Islet precursor cell (in vitro differentiated cells): ENCODE results near the gene SH2D7.
A peak's percentile ranks its signal among the peaks of the same experiment; 100 is the strongest.

Experiments
- DNase-seq: peaks from one replicate; pipeline ENCODE4 v3.0.0-alpha.2; 2018

Gene SH2D7

DNA sequence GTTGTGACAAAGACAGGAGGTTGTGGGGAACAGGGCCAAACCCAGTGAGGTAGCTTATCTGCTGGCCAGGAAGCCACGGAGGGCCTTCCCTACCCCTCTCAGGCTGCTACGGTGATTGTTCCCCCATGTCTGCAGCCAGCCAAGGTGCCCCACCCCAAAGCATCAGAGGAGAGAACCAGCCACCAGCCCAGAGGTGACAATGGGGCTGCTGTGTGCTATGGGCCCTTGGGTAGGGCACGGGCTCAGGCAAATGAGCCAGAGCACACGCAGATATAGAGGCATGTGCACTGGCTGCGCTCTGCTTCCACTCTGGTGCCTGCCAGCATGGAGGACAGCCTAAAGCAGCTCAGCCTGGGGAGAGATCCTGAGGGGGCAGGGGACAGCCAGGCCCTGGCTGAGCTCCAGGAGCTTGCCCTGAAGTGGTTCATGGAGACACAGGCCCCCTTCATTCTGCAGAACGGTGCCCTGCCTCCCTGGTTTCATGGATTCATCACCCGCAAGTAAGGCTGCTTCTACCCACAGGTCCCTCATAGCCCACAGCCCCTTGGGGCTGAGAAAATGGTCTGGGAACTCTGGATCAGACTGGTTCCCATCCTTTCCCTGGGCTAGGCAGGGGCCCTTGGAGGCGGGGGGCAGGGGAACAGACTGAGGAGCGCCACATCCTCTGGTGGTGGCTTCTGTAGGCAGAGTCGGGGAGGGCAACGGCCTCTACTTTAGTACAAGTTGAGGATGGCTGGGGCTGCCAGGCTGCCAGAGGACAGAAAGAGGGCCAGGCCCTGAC lies at the start of gene SH2D7:
TSS of gene SH2D7 (plus strand) at position 301 of the 781 bp plus-strand sequence. CDS start at position 325, 24 bp downstream.
- DNase-seq, result no peak

DNA sequence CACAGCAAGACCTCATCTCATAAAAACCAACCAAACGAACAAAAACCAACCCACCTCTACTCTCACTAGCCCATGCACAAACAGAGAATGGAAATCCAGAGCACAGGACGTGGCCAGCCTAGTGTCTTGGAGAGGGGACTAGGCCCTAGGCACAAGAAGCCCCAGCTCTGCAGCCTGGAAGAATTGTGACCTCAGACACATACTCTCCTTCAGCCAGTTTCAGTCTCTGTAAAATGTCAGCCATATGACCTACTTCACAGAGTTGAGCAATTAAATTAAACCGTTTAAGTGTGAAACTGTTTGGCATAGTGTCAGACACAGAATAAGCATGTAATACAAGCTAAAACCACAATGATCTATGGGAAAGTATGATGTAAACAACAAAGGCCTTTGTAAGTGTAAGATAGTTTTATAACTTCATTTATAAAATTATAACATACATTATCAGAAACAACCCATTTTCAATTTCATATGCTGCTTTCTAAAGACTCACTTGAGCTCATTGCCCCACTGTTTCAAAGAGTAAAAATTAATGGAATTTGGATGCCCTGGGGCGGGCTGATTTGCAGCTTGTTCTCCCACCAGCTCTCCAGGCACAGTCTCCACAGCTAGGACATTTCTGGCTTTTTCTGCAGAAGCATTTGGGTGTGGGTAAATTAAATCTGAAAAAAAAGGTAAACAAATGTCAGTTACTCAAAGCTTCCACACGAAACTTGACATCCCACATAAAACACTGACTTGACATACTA lies 47.8 kb upstream of the SH2D7 start:
- DNase-seq, result no peak

DNA sequence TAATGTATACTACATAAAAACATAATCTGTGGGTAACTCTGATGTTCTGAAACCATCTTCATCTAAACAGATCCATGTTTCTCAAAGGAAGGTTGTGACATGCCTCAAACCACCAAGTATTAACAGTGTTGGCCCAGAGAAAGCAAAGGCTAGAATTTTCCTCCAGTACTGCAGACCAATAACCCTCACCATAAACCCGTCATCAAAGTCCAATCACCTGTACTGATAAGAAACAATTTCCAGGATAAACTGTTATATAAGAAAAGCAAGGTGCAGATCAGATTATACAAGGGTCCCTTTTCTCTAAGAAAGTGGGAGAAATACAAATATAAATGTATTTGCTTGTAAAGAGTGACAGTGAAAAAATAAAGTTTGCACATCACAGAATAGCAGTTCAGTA lies 47.2 kb upstream of the SH2D7 start:
- DNase-seq, result no peak

DNA sequence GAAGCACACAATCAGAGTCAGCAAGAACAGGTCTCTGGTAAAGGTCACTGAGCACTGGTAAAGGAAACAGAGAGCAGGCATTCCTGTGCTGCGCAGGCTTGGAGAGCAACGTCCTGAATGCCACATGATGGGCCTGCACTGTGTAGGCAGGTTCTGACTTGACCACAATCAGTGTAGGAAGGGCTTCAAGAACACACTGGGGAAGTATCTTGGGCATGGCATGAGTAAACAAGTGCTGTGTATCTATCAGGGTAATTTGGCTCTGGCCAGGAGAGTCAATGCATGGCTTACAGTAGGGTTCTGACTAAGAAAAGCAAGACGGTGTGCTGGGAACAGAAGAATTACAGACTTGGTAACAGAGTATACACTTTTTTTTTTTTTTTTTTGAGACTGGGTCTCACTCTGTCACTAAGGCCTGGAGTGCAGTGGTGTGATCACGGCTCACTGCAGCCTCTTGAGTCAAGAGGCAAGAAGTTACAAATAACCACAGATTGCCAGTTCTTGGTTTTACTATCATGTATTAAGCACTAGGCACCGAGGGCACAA lies 45.5 kb upstream of the SH2D7 start:
- no peak for DNase-seq

DNA sequence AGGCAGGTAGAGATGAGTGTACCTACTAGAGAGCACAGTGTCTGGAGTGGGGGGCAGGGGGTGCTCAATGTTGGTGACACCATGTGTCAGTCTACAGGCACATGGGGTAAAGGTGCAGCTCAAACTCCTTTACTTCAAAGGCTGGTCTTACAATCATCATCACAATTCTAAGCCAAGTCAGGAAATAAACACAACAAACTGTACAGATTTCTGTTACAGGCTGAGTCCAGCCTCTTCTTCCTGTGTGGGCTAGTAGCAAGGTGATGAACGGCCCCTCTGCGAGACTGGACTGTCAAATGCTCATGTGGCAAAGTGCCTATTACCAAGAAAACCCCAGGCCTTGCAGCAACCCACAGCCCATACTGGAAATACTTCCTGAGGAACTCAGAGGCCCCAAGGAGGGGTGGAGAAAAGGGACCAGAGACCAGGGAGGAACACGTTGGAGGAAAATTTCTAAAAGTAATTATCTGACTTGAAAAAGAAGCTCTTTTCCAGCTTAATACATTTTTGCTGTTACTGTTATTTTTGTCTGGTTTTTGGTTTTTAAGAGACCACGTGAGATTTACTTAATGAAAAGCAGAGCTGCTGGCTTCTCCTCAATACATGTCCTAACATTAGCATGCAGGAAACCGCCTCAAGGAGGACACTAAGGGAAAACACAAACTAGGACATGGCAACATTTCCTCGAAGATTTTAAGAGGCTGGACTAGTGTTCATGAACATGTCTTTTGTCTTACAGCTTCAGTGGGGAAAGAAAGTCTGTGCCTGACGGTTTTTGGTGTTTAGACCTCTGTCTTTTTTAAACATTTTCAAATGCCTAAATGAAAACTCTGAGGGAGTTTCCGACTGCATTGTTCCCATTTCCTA lies 44.4 kb upstream of the SH2D7 start:
- no peak for DNase-seq

DNA sequence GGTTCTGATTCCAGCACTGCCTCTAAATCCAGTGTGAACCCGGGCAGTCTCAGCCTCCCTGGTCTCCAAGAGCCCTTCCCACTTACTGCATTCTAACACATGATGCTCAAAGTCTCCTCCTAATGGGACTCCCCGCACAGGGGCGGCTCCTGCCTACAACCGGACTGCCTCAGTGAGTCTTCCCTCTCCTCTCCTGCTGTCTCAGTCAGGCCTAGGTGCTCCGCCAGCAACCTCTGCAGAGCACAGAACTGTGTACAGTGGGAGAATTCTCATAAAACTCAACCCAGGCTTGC lies 43.8 kb upstream of the SH2D7 start:
- no peak for DNase-seq

DNA sequence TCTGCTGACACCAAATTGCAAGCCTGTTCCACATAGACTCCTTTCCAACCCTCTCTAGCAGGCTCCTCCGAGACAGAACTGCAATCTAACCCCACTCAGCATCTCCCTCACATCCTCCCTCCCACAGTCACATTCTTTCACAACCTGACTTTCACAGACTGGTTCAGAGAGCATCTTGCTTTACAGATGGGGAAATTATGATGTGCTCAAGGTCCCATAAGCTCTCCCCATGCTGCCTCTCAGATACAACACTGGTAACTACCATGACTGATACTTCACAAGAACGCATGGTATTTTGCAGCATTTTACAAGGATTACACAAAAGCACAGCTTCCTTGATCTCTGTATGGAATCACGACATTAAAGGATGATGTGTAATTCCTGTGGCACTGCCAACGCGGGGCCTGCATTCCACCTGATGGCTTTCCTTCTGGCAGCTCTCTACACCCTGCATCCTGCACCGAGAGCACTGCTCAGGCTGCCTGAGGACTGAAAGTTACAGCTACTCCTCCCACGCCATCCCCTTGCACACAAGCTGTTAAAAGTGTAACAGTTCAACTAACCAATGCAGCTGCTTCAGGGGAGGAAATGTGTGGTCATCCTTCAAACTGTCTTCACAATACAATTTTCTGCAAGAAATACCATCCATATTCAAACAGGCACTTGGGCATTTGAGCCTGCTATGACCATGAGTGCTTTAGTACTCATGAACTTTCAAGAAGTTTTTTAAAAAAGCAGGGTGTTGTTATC lies 42.5 kb upstream of the SH2D7 start:
- DNase-seq, result peak; percentile 56

DNA sequence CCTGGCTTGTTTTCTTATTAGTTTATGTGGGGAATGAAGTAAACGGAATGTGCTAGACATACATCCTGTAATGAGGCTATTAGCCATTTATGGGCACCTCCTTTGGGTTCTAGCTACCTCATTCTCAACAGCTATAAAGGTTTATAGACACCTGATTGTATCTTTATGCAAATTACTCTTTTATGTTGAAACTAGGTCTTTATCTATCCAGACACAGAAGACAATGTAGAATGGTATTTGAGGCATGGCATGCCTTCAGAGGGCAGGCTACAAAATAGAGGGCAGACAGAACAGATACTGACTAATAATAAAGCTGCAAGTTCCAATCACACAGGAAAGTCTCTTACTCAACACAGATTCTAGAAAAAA lies 41.9 kb upstream of the SH2D7 start:
- DNase-seq, result no peak

DNA sequence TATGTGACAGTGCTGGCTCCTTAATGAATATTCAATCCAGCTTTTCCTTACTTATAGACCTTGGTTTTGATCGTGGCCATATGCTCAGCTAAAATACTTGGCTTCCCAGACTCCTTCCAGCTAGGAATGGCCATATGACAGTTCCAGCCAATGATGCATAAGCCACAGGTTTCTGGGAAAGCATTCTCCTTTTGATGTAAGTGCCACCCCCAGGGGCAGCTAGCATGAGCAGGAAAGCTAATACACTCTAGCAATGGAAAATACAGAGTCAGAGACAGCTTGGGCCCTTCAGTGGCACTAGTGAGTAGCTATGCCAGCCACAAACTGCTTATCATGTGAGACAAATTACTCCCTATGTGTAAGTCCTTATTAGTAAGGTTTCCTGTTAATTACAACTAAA lies 41.5 kb upstream of the SH2D7 start:
- DNase-seq, result no peak

DNA sequence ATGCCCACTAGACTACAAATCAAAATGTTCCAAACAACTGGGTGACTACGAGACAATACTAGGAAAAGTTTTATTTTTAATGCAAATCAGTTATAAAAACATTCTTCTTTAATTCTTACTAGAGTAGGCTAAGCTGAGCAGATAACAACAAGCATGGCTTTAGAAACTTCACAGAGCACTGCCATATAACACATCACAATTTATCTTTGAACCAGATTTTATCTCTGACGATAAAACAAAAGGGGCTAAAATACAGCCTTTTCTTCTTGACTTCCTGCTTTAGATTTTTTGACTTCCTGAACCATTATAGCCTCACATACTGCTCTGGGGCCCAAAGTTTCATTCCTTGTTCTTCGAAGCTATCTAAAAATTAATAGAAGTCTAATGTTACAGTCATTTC lies 40.8 kb upstream of the SH2D7 start:
- DNase-seq, result no peak

DNA sequence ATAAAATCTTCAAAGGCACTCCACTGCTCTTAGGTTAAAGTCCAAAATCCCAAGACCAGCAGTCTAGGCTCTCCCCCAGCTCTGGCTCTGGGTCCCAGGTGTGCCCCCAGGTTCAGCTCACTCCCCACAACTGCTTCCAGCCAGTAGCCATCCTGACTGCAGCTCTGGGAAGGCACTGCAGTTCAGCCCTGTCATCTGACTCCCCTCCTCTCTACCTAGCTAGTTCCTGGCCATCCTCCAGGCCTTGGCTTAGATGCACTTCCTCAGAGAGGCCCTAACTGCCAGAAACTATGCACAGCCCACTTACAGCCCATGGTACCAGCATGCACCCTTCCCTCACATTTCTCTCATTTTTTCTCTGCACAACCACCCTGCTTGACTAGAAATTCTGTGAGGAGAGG lies 40.4 kb upstream of the SH2D7 start:
- DNase-seq, result peak; percentile 68

DNA sequence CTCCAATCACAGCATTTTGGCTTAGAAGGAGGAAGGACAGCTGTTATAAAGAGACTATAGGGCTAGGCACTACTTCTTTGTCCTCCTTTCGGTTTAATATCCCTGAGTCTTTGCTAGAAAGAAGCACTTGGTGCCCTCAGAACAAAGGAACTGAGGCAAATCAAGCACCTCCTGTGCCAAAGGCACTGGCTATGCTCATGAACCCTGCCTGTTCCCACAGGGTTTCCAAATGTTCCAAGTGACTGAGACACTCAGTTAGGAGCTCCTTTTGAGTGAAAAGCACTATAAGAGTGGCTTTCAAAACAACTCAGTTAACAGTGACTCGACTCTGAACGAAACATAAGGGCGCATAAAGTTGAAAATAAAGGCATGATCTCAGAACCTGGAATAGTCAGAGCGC lies 39.8 kb upstream of the SH2D7 start:
- DNase-seq, result no peak

DNA sequence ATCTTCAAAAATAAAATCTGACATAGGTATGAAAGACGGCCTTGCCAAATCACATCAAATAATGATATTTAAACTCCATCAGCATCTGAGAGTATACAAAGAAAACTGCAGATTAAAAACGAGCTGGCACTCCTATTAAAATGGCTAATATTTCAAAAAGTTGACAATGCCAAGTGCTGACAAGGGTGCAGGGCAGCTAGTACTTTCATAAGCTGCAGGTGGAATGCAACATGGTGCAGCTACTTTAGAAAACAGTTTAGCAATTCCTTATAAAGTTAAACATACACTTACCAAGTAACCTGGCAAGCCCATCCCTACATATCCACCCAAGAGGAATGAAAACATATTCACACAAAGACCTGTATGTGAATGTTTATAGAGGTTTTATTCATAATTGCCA lies 37.8 kb upstream of the SH2D7 start:
- DNase-seq, result no peak

DNA sequence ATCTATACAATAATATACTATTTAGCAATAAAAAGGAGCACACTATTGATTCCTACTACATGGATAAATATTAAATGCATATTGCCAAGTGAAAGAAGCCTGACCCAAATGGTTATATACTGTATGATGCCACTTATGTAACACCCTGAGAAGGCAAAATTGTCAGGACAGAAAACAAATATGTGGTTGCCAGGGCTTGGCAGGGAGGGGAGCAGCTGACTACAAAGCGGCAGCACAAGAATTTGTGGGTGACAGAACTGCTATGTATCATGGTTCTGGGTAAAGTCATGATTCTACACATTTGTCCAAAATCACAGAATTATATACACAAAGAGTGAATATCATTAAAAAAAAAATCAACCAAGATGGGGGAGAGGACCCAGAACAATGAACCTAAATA lies 37.4 kb upstream of the SH2D7 start:
- no peak for DNase-seq

DNA sequence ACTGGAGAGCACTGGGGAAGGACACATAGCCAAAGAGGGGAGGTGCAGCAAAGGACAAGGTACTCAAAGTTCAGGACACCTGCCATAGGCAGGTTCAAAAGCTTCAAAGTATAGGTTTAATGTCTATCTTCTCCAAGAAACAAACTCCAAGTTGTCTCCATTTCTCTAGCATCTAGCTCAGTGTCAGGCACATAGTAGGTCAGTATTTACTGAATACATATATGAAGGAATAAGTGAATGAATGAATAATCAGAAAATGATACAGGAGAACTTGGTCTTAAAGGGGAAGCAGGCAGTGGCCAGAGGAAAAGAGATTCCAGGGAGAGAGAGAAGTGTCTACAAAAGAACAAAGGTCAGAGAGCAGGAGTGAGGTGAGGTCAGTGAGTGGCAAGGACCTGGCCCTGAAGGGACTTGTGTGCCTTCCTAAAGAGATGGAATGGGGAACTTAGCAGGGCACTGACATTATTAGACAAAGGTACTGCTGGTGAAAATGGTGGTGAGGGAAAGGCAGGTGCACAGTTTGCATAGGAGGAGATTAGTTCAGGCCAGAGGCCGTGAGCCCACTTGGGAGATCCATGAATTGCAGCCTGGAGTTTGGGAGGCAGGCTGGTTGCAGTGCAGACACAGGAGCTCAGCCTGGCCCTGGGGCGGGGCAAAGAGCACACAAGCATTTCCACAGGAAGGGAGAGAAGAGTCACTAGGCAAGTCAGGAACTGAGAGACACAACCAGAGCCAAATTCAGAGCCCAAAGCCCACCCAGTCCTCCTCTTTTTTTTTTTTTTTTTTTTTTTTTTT lies 36.2 kb upstream of the SH2D7 start:
- DNase-seq, result peak; percentile 69

DNA sequence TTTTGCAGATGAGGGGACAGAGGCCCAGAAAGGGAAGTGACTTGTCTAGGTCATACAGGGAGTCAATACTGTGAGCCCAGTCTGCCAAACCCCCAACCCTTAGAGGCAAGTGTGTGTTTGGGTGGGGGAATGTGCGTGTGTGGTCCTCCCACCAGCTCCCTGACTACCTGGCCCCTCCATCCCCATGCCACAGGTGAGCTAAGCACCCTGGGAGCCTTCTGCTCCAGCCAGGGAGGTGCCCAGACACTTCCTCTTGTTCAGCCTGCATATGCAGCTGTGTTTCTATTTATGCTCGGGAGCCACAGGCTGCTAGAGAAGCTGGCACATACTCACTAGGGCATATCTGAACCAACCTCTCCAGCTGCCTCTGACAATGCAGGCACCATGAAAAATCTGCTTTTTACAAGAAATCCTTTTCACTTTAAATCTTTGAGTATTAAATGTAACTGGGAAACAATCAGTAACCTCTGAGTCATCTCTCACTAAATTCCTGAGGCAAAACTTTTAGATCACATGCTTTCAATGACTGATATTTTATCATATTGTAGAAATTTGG lies 35.6 kb upstream of the SH2D7 start:
- DNase-seq, result no peak

DNA sequence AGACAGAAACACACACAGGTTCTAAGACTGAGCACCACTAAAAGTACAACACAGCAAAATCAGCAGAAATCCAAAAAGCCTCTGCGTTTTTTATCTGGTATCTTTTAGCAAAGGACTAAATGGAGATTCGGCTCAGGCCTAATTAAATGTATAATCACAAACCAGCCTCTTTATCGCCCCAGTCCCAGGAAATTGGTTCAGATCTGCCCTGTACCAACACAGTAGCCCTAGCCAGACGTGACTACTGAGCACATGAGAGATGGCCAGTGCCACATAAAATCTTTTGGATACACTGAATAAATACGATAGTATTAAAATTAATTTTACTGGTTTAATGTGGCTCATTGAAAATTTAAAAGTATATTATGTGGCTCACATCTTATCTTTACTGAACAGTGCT lies 34.6 kb upstream of the SH2D7 start:
- DNase-seq, result no peak

DNA sequence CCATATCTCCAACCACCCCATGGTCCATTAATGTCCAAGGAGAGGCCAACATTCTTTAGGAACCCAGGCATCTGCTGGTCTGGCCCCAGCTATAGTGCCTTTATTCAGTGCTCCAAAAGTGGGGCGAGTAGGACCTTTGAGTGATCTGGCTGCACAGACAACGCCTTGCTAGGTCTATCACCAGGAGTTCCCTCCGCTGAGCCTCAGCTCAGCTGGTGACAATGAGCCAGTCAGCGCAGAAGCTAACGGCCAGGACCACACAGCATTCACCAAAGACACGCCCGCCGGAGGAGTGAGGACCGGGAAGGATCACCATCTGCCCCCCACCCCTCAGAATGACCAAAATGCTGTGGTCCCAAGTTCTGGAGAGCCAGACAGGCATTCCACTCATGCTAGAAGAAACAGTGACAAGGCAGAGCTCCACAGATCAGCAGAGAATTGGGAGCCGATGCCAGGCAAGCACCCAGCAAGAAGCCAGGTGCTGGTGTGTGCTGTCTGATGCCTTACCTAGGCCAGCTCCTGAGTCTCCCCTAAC lies 33.9 kb upstream of the SH2D7 start:
- no peak for DNase-seq

DNA sequence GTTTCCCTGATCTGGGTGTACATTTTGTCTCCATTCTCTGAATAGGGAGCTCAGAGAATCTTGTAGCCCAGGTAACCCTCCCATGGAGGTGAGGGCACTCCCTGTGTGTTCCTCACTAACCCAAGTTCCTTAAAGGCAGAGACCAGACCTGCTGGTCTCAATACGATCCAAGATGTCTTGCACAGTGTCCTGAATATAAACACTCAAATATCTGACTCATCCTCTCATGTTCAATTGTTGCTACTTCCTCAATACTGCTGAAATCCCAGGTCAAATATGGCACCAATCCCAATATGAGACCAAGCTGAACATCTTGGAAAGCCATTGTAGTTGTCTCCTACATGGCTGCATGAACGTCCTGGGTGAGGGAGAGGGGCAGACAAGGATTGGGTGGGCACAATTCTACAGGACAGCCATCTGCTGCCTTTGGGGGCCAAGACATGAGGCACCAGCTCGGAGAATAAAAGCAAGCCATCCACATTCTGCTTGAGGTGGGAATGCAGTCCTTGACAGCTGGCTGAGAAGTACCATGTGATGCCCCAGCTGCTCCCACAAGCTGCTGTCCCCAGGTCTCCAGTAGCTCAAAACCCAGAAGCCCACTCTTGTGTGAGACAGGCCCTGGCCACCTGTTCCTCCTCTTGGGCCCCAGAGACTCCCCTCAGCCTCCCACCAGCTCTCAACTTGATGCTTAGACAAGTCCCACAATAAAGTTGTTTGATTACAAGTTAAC lies 33.1 kb upstream of the SH2D7 start:
- no peak for DNase-seq

DNA sequence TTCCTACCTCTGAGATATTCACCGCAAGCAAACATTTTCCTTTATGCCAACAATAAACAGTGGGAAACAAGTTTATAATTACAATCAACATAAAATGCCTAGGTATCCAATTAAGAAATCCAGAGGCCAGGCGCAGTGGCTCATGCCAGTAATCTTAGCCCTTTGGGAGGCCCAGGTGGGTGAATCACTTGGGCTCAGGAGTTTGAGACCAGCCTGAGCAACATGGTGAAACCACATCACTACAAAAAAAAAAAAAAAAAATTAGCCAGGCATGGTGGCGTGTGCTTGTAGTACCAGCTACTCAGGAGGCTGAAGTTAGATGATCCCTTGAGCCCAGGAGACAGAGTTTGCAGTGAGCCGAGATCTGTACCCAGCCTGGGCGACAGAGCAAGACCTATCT lies 32.1 kb upstream of the SH2D7 start:
- DNase-seq, result no peak
